GM18519 (cell line): ENCODE results near the gene SEMA5B.

Experiments used
- ATAC-seq: cut with Tn5 transposase; IDR thresholded peaks from one replicate; pipeline ENCODE4 v1.9.1; 2021; ENCODE audit warnings: mild to moderate bottlenecking, moderate library complexity; ENCODE audit not compliant: unreplicated experiment, low FRiP score

The SEMA5B gene

GRCh38 chr3:123026565-123027291 is 835 bp downstream of the SEMA5B start:
- no peak for ATAC-seq

- no peak for ATAC-seq
These were observed 1.7 kb downstream of the SEMA5B start for GRCh38 chr3:123025642-123026521.

- no peak for ATAC-seq
These were observed 3.5 kb downstream of the SEMA5B start for GRCh38 chr3:123024056-123024455.

- ATAC-seq: no peak
These were observed 5.5 kb downstream of the SEMA5B start for GRCh38 chr3:123021996-123022510.

- no peak for ATAC-seq
These were observed 6.2 kb downstream of the SEMA5B start for GRCh38 chr3:123021388-123021787.

- ATAC-seq: no peak
These were observed 6.9 kb downstream of the SEMA5B start for GRCh38 chr3:123020709-123021108.

GRCh38 chr3:123019591-123019990 is 8.0 kb downstream of the SEMA5B start:
- ATAC-seq: no peak

- no peak for ATAC-seq
These were observed 8.4 kb downstream of the SEMA5B start for GRCh38 chr3:123019161-123019560.

GRCh38 chr3:123018683-123019082 is 8.9 kb downstream of the SEMA5B start:
- ATAC-seq: no peak

GRCh38 chr3:123015596-123015995 is 12.0 kb downstream of the SEMA5B start:
- no peak for ATAC-seq

- no peak for ATAC-seq
These were observed 13.7 kb downstream of the SEMA5B start for GRCh38 chr3:123013876-123014275.

GRCh38 chr3:123012652-123013051 is 14.9 kb downstream of the SEMA5B start:
- ATAC-seq: no peak

GRCh38 chr3:123011447-123011846 is 16.1 kb downstream of the SEMA5B start:
- ATAC-seq: no peak

- ATAC-seq: no peak
These were observed 18.7 kb downstream of the SEMA5B start for GRCh38 chr3:123008840-123009239.

GRCh38 chr3:123006609-123007008 is 21.0 kb downstream of the SEMA5B start:
- ATAC-seq: no peak

GRCh38 chr3:123005291-123005690 is 22.3 kb downstream of the SEMA5B start:
- ATAC-seq: no peak

- ATAC-seq: no peak
These were observed 23.2 kb downstream of the SEMA5B start for GRCh38 chr3:123004201-123004918.

GRCh38 chr3:123002749-123003497 is 24.6 kb downstream of the SEMA5B start:
- no peak for ATAC-seq

- ATAC-seq: no peak
These were observed 25.3 kb downstream of the SEMA5B start for GRCh38 chr3:123002100-123002748.

- ATAC-seq: no peak
These were observed 28.7 kb downstream of the SEMA5B start for GRCh38 chr3:122998856-122999255.
